Calu3 (cell line): ENCODE data around the gene SLC66A2. TPM values are rescaled to one million over a fixed set of nuclear protein-coding genes. Genes with fewer than 3 reads are reported as not detected.

Experiments used
- BruUV-seq: library from RNA; stranded (reverse); fragments of 400-500 nt; replicated peaks from 2 replicates; lab custom pipeline; 2021; lab: Mats Ljungman, UMichigan
- CTCF ChIA-PET: fragments of 300-600 bp; sonication (Branson Sonifier 250); formaldehyde crosslinking; loops from one replicate; lab custom pipeline; 2022; ENCODE audit warnings: antibody characterized with exemption; lab: Charles Lee
- DNase-seq: peaks from one replicate; pipeline ENCODE4 v3.0.0; 2022
- H3K27ac Mint-ChIP-seq: one replicate; pipeline ENCODE4 v1.8.0; 2022; ENCODE audit warnings: mixed read lengths; ENCODE audit not compliant: unreplicated experiment
- H3K27me3 Mint-ChIP-seq: one replicate; pipeline ENCODE4 v1.8.0; 2022; ENCODE audit warnings: mixed read lengths; ENCODE audit not compliant: unreplicated experiment
- H3K36me3 Mint-ChIP-seq: one replicate; pipeline ENCODE4 v1.8.0; 2022; ENCODE audit warnings: mild to moderate bottlenecking, moderate library complexity, mixed read lengths; ENCODE audit not compliant: insufficient read depth, unreplicated experiment
- H3K4me1 Mint-ChIP-seq: one replicate; pipeline ENCODE4 v1.8.0; 2022; ENCODE audit warnings: mild to moderate bottlenecking, low read depth, mixed read lengths; ENCODE audit not compliant: unreplicated experiment
- H3K4me3 Mint-ChIP-seq: one replicate; pipeline ENCODE4 v1.8.0; 2022; ENCODE audit warnings: mild to moderate bottlenecking, low read depth, moderate library complexity, mixed read lengths; ENCODE audit not compliant: unreplicated experiment
- H3K9me3 Mint-ChIP-seq: one replicate; pipeline ENCODE4 v1.8.0; 2022; ENCODE audit warnings: low read depth, mixed read lengths; ENCODE audit not compliant: unreplicated experiment
- CTCF ChIP-seq: fragments of 200-600 bp; IDR thresholded peaks from one replicate; pipeline ENCODE4 v1.8.0; 2022; ENCODE audit warnings: antibody characterized with exemption; ENCODE audit not compliant: unreplicated experiment
- intact Hi-C: fragments of 100-400 bp; cut with micrococcal nuclease; formaldehyde crosslinking; loops from one replicate; pipeline ENCODE4 v1.10.0; 2022; ENCODE audit not compliant: unreplicated experiment
- total RNA-seq: library from RNA; stranded (reverse); gene quantifications from 2 replicates; pipeline ENCODE4 v1.2.3, GENCODE V29; 2022

SLC66A2 gene
- total RNA-seq, 1 experiment from 2014 or later = 19.5 TPM

- H3K27me3 Mint-ChIP-seq = no peaks in the 10 kb centered on the region
- intact Hi-C loops = loop anchor here (10.0 kb wide), 2 partner anchors 46 to 126 kb away; partner anchors contain the start of gene RBFA
- BruUV-seq = no TSS peak
- CTCF ChIA-PET = no interaction called here
- DNase-seq = no peak
- H3K27ac Mint-ChIP-seq = peak overlapping the region; percentile 26
- peaks cover 29% of the 10 kb centered on the region for H3K36me3 Mint-ChIP-seq
- peaks cover under 1% of the 10 kb centered on the region for H3K4me1 Mint-ChIP-seq
- H3K9me3 Mint-ChIP-seq = no peaks in the 10 kb centered on the region
- peak overlapping the region; percentile 73 for H3K4me3 Mint-ChIP-seq
- TF ChIP-seq CTCF = no peak
Observed at GRCh38 chr18:79989195-79989497, 37.7 kb upstream of the SLC66A2 start.

GRCh38 chr18:79988451-79989194 lies 37.2 kb upstream of the SLC66A2 start, which contains the start of gene TXNL4A:
TSS of gene TXNL4A (minus strand) at chr18:79988563. CDS start at chr18:79988392, 171 bp downstream.
- no peak for TF ChIP-seq CTCF
- CTCF ChIA-PET = no interaction called here
- intact Hi-C loops = loop anchor here (10.0 kb wide), 2 partner anchors 46 to 126 kb away; partner anchors contain the start of gene RBFA
- Mint-ChIP-seq H3K4me3 (peak within 1 kb of the TSS; percentile 73), H3K27me3 (no peaks in the 10 kb centered on the region), H3K36me3 (peaks cover 34% of the 10 kb centered on the region), H3K27ac (peak within 1 kb of the TSS; percentile 42), H3K9me3 (no peaks in the 10 kb centered on the region), H3K4me1 (peaks cover 6% of the 10 kb centered on the region)
- peak; percentile 74 for DNase-seq
- TSS peak; percentile 77 for BruUV-seq

GRCh38 chr18:79988071-79988450 lies 36.6 kb upstream of the SLC66A2 start:
- no peak overlapping the region for H3K27ac Mint-ChIP-seq
- CTCF ChIA-PET = interaction anchor here (0.6 kb wide), 2 partner anchors 25 to 31 kb away, joined by 3 read pairs; no protein-coding TSS in a partner anchor

GRCh38 chr18:79987566-79987965 lies 36.1 kb upstream of the SLC66A2 start:
- Mint-ChIP-seq H3K27me3 (no peaks in the 10 kb centered on the region), H3K4me1 (peaks cover 8% of the 10 kb centered on the region), H3K4me3 (peak overlapping the region; percentile 73), H3K9me3 (no peaks in the 10 kb centered on the region), H3K36me3 (peaks cover 37% of the 10 kb centered on the region), H3K27ac (peak overlapping the region; percentile 42)
- no peak for DNase-seq
- CTCF ChIA-PET = interaction anchor here (0.6 kb wide), 2 partner anchors 24 to 31 kb away, joined by 3 read pairs; no protein-coding TSS in a partner anchor
- intact Hi-C loops = loop anchor here (10.0 kb wide), 2 partner anchors 47 to 127 kb away; partner anchors contain the start of gene RBFA
- no peak for TF ChIP-seq CTCF
- BruUV-seq = TSS peak; percentile 55

More at GRCh38 chr18:79988071-79988450, 36.6 kb upstream of the SLC66A2 start:
- peaks cover 7% of the 10 kb centered on the region for H3K4me1 Mint-ChIP-seq
- no peak for TF ChIP-seq CTCF
- H3K36me3 Mint-ChIP-seq = peaks cover 34% of the 10 kb centered on the region
- intact Hi-C loops = loop anchor here (10.0 kb wide), 2 partner anchors 47 to 127 kb away; partner anchors contain the start of gene RBFA
- peak overlapping the region; percentile 73 for H3K4me3 Mint-ChIP-seq
- DNase-seq = peak; percentile 54
- no TSS peak for BruUV-seq
- H3K27me3 Mint-ChIP-seq = no peaks in the 10 kb centered on the region
- no peaks in the 10 kb centered on the region for H3K9me3 Mint-ChIP-seq
